GM12878 (cell line): ENCODE data around the gene INVS.

ENCODE experiments used
- CREB1 ChIP-seq: IDR thresholded peaks from 2 replicates; pipeline ENCODE4 v1.6.1; 2012; ENCODE audit warnings: low read depth, mild to moderate bottlenecking, inconsistent platforms
- HDAC2 ChIP-seq: fragments of 200-600 bp; sonication (generic); IDR thresholded peaks from 2 replicates; pipeline ENCODE4 v1.6.1; 2017
- POLR2A ChIP-seq: IDR thresholded peaks from 2 replicates; pipeline ENCODE4 v1.6.1; 2011; ENCODE audit warnings: low read depth, mild to moderate bottlenecking, low read length
- POLR2AphosphoS5 ChIP-seq: IDR thresholded peaks from 2 replicates; pipeline ENCODE4 v1.6.1; 2011; ENCODE audit warnings: mild to moderate bottlenecking, low read length, inconsistent platforms
- SMC3 ChIP-seq: IDR thresholded peaks from 2 replicates; pipeline ENCODE4 v1.6.1; 2011; ENCODE audit warnings: low read length, improper control_type of control experiment, borderline replicate concordance
- TF ChIP-seq, protein P1 (sequence below): fragments of 450-650 bp; IDR thresholded peaks from 2 replicates; pipeline ENCODE4 v1.6.1; 2018; ENCODE audit warnings: mild to moderate bottlenecking, low read depth, moderate library complexity; ENCODE audit not compliant: partially characterized antibody
- TF ChIP-seq, protein P2 (sequence below): fragments of 450-650 bp; IDR thresholded peaks from 2 replicates; pipeline ENCODE4 v1.6.1; 2016; ENCODE audit warnings: mild to moderate bottlenecking, moderate library complexity, borderline replicate concordance
- TF ChIP-seq, protein P3 (sequence below), 3 experiments: IDR thresholded peaks in 2 of 3; conservative IDR thresholded peaks in 1 of 3; 2 replicates each; pipeline ENCODE4 v1.5.1; 2011; ENCODE audit warnings: low read depth in 3 of 3, low read length in 3 of 3, mild to moderate bottlenecking in 3 of 3, control low read depth in 2 of 3, moderate library complexity in 2 of 3, inconsistent platforms in 1 of 3, mixed read lengths in 1 of 3; ENCODE audit not compliant: control insufficient read depth in 2 of 3, insufficient read depth in 1 of 3; ENCODE audit errors: extremely low read depth in 1 of 3

DNA sequence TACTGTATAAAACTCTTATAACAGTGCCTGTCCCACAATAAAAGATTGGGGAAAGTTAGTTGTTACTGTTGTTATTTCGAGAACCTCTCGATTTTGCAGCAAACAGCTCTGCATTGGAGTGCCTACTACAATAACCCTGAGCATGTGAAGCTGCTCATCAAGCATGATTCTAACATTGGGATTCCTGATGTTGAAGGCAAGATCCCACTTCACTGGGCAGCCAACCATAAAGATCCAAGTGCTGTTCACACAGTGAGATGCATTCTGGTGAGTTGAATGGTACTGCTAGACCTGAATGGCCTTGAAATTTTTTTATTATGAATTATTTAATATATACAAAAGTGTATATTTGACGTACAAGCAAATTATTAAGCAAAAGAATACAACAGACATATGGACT, 130.5 kb downstream of the INVS start:
- TF ChIP-seq, protein P1, sequence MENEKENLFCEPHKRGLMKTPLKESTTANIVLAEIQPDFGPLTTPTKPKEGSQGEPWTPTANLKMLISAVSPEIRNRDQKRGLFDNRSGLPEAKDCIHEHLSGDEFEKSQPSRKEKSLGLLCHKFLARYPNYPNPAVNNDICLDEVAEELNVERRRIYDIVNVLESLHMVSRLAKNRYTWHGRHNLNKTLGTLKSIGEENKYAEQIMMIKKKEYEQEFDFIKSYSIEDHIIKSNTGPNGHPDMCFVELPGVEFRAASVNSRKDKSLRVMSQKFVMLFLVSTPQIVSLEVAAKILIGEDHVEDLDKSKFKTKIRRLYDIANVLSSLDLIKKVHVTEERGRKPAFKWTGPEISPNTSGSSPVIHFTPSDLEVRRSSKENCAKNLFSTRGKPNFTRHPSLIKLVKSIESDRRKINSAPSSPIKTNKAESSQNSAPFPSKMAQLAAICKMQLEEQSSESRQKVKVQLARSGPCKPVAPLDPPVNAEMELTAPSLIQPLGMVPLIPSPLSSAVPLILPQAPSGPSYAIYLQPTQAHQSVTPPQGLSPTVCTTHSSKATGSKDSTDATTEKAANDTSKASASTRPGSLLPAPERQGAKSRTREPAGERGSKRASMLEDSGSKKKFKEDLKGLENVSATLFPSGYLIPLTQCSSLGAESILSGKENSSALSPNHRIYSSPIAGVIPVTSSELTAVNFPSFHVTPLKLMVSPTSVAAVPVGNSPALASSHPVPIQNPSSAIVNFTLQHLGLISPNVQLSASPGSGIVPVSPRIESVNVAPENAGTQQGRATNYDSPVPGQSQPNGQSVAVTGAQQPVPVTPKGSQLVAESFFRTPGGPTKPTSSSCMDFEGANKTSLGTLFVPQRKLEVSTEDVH = no peak
- TF ChIP-seq HDAC2 (no peak), SMC3 (no peak), POLR2A (no peak), POLR2AphosphoS5 (no peak), CREB1 (no peak)
- TF ChIP-seq, protein P2, sequence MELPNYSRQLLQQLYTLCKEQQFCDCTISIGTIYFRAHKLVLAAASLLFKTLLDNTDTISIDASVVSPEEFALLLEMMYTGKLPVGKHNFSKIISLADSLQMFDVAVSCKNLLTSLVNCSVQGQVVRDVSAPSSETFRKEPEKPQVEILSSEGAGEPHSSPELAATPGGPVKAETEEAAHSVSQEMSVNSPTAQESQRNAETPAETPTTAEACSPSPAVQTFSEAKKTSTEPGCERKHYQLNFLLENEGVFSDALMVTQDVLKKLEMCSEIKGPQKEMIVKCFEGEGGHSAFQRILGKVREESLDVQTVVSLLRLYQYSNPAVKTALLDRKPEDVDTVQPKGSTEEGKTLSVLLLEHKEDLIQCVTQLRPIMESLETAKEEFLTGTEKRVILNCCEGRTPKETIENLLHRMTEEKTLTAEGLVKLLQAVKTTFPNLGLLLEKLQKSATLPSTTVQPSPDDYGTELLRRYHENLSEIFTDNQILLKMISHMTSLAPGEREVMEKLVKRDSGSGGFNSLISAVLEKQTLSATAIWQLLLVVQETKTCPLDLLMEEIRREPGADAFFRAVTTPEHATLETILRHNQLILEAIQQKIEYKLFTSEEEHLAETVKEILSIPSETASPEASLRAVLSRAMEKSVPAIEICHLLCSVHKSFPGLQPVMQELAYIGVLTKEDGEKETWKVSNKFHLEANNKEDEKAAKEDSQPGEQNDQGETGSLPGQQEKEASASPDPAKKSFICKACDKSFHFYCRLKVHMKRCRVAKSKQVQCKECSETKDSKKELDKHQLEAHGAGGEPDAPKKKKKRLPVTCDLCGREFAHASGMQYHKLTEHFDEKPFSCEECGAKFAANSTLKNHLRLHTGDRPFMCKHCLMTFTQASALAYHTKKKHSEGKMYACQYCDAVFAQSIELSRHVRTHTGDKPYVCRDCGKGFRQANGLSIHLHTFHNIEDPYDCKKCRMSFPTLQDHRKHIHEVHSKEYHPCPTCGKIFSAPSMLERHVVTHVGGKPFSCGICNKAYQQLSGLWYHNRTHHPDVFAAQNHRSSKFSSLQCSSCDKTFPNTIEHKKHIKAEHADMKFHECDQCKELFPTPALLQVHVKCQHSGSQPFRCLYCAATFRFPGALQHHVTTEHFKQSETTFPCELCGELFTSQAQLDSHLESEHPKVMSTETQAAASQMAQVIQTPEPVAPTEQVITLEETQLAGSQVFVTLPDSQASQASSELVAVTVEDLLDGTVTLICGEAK = no peak
- TF ChIP-seq, protein P3, sequence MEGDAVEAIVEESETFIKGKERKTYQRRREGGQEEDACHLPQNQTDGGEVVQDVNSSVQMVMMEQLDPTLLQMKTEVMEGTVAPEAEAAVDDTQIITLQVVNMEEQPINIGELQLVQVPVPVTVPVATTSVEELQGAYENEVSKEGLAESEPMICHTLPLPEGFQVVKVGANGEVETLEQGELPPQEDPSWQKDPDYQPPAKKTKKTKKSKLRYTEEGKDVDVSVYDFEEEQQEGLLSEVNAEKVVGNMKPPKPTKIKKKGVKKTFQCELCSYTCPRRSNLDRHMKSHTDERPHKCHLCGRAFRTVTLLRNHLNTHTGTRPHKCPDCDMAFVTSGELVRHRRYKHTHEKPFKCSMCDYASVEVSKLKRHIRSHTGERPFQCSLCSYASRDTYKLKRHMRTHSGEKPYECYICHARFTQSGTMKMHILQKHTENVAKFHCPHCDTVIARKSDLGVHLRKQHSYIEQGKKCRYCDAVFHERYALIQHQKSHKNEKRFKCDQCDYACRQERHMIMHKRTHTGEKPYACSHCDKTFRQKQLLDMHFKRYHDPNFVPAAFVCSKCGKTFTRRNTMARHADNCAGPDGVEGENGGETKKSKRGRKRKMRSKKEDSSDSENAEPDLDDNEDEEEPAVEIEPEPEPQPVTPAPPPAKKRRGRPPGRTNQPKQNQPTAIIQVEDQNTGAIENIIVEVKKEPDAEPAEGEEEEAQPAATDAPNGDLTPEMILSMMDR (IDR thresholded peaks at IDR 0.05 in 2 of 3, conservative IDR thresholded peaks at IDR 0.05 in 1 of 3; ENCODE audit: control insufficient read depth in 2 of 3, extremely low read depth in 1 of 3, insufficient read depth in 1 of 3, low read depth in 3 of 3, low read length in 3 of 3) = no peak
